Activated T-cell treated with anti-CD3 and anti-CD28 coated beads for 24 hours (primary cell): ENCODE results near the gene TRIM13.
"Not testable (repeated sequence)": the region's sequence is repeated elsewhere in the genome, so short reads cannot be mapped to it uniquely, and the experiment has no call there.

Experiments used
- DNase-seq: peaks from one replicate; pipeline ENCODE4 v3.0.0-alpha.2; 2020; ENCODE audit warnings: low read depth

The TRIM13 gene

DNA sequence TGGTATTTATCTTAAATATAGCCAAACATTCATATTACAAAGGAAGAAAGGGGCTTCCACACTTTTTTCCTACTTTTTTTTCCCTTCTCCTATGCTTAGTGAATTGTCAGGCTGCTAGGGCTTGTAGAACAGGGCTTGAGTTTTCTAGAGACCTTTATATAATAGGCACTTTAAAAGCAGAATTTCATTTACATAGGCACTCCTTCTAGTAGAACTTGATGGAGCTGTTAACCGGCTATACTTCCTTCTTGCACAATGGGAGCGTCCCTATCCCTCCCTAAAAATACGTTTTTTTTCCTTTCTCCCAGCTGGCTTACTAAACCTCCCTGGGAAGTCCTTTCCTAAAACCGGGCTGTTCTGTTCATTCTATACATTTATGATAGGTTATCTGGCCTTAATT lies 1.1 kb downstream of the TRIM13 start:
- DNase-seq = no peak

DNA sequence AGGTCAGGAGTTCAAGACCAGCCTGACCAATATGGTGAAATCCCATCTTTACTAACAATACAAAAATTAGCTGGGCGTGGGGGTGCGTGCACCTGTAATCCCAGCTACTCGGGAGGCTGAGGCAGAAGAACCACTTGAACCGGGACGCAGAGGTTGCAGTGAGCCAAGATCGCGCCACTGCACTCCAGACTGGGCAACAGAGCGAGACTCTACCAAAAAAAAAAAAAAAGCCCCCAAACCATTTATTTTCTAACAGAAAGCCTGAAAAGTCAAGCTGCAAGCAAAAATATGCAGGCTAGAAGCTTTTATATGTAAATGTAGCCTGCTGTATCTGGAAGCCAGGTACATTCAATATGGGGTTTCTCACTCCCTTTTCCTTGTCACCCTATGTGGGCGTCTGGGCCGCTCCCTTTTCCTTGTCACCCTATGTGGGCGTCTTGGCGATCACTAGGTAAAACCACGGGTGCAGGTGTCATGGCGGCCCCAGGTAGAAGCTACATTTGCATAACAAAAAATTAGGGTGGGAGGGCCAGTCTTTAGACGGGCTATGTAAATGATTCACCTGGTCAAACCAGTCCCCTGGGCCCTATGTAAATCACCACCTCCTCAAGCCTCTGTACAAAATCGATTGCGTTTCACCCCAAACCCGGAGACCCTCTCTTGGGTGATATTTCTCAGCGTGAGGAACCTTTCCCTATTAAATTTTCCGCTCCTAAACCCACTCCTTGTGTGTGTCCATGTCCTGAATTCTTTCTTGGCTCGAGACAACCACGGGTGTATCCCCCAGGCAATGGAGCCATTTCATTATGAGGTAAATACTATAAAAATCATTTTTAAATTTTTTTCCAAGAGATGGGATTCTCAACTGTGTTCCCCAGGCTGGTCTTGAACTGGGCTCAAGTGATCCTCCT lies 2.1 kb downstream of the TRIM13 start:
- no peak for DNase-seq

DNA sequence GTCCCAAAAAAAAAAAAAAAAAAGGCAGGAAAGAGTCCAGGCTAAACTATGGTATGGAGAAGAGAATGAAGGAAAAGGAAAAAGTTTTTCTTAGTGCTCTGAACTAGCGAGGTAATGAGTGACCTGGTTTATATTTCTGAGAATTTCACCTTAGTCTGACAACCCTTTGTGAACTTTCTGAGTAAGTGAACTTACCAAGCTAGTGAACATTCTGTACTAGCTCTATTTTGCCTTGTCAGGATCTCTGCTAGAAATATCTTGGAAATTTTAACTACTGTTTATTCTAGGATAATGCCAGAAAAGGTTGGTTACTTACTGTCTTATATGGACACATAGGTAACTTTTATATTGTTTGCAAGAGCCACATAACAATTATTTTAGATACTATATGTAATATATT lies 4.4 kb downstream of the TRIM13 start:
- no peak for DNase-seq

DNA sequence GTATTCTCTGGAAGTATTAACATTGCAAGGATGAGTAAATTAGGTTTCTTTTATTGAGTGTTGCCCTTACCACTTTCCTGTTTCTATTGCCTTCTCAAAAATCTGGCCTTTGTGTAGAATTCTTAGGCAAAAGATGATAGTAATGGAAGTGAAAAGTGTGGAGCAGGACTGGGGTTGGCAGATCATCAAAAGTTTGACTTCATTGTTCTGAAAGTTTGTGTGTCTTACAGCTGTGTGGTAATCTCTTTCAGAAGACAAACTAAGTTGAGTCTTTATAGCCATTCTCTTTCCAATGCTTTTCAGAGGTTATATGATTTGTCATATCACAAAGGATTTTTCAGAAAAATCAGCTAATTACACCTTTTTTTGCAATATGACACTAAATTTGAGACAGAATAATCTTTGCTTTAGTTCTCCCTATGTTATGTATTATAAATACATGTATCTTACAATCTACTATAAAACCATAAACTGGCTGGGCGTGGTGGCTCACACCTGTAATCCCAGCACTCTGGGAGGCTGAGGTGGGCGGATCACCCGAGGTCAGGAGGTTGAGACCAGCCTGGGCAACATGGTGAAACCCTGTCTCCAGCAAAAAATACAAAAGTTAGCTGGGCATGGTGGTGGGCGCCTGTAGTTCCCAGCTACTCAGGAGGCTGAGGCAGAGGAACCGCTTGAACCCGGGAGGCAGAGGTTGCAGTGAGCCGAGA lies 9.7 kb downstream of the TRIM13 start:
- no peak for DNase-seq

DNA sequence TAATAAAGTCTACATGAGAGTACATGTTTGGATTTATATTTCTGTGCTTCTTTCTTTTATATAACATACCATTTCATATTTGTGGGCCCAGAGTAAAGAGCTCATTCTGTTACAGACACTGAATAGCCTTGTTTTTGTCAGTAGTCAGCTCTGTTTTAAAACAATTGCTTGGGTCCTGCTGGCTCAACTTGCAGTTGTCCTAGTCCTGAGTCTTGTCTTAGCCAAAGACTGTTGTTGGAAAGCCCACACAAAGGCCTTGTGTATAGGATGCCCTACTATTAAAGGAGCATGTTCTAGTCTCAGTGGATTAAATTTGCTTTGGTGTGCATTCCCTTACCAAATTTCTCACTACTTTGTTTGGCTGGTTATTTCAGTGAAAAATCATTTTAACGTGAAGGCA lies 14.6 kb downstream of the TRIM13 start:
- DNase-seq = no peak

DNA sequence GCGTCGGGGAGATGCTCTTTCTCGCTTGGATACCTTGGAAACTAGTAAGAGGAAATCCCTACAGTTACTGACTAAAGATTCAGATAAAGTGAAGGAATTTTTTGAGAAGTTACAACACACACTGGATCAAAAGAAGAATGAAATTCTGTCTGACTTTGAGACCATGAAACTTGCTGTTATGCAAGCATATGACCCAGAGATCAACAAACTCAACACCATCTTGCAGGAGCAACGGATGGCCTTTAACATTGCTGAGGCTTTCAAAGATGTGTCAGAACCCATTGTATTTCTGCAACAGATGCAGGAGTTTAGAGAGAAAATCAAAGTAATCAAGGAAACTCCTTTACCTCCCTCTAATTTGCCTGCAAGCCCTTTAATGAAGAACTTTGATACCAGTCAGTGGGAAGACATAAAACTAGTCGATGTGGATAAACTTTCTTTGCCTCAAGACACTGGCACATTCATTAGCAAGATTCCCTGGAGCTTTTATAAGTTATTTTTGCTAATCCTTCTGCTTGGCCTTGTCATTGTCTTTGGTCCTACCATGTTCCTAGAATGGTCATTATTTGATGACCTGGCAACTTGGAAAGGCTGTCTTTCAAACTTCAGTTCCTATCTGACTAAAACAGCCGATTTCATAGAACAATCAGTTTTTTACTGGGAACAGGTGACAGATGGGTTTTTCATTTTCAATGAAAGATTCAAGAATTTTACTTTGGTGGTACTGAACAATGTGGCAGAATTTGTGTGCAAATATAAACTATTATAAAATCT lies 15.7 kb downstream of the TRIM13 start:
- DNase-seq = no peak

DNA sequence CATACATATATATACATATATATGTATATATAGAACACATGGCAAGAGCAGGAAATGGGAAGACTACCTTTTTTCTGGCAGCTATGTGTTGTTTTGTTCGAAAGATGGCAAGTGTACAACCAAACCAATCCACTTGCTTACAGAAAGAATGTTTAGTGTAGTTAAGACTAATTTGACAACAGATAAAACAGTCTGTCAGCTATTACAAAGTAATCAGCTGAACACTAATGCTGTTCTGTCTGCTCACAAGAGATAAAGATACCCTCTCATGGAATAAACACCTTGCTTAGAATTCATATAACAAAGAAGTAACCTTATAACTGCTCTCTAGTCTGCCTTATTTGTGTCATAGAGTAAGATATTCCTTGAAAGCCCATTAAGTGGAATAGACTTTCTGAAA lies 17.5 kb downstream of the TRIM13 start:
- DNase-seq = no peak

DNA sequence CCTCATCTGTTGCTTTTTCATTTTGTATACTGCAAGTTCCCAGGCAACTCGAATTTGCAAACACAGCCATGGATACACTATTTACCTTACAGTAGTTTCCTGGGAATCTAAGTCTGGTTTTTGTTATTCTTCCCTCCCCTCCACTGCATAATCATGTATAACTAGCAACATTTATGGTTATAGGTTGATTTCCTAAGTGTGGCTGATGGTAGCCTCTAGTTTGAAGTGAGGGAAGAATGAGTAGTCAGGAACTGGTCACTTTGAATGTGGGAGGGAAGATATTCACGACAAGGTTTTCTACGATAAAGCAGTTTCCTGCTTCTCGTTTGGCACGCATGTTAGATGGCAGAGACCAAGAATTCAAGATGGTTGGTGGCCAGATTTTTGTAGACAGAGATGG lies 18.4 kb downstream of the TRIM13 start, which contains the start of gene KCNRG:
Gene KCNRG (plus strand): TSS at position 187 of the 400 bp plus-strand sequence. CDS start 50 bp downstream, at position 237.
- DNase-seq = no peak

DNA sequence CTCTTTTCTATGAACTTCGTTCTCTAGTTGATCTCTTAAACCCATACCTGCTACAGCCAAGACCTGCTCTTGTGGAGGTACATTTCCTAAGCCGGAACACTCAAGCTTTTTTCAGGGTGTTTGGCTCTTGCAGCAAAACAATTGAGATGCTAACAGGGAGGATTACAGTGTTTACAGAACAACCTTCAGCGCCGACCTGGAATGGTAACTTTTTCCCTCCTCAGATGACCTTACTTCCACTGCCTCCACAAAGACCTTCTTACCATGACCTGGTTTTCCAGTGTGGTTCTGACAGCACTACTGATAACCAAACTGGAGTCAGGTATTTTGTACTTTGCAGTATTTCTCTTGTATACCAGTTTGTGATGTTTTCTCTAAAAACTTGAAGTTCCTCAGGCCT lies 18.9 kb downstream of the TRIM13 start:
- DNase-seq = no peak

DNA sequence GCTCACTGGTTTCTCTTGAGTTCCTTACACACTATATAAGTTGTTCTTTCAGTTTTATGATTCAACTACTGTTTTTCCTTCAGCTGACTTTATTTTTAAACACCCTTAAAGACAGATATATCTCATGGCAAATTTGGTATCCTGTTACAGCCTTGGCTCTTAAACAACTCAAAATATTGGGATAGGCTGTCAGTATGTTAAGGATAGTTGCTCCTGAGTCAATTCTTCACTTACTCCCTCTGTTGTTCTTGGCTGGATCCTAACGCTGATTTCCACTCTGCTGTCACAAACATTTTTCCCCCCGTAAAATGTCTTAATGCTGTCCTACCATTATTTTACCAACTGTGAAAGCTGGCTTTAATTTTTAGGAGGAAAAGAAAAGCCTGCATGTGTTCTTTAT lies 19.6 kb downstream of the TRIM13 start:
- DNase-seq = no peak

DNA sequence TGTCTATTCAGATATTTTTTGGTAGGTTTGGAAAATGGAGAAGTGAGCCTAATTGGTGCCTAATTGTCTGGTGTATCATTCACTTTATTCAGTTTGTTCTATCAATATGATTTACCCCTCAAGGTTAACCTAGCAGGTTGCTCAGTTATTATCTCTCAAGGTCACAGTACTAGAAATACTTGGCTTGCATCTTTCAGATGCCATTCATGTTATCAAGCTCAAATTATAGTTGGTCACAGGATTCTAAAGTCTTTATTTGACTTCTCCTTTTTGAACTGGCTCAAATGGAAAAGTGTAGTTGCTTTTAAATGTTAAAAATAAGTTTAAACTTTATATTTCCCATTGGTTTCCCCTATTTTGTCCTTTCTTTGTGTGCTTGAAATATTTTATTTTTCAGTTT lies 21.0 kb downstream of the TRIM13 start:
- no peak for DNase-seq

DNA sequence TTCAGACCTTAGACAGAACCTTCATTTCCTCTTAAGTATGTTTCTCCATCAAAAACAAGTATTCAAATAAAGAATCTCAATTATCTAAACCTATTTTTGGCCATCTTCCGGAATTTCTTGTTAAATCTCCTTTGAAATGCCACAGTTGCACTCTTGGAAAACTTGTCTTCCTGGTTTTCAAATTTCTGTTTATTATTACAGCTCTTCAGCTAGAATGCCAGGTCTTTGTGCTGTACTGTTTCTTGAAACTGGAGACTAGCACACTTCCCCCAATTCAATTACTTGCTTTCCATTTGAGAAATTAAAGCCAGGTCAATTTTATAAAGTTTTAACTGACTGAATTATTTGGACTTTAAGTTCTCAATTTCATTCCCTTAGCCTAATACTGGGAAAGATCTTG lies 28.6 kb downstream of the TRIM13 start:
- no peak for DNase-seq

DNA sequence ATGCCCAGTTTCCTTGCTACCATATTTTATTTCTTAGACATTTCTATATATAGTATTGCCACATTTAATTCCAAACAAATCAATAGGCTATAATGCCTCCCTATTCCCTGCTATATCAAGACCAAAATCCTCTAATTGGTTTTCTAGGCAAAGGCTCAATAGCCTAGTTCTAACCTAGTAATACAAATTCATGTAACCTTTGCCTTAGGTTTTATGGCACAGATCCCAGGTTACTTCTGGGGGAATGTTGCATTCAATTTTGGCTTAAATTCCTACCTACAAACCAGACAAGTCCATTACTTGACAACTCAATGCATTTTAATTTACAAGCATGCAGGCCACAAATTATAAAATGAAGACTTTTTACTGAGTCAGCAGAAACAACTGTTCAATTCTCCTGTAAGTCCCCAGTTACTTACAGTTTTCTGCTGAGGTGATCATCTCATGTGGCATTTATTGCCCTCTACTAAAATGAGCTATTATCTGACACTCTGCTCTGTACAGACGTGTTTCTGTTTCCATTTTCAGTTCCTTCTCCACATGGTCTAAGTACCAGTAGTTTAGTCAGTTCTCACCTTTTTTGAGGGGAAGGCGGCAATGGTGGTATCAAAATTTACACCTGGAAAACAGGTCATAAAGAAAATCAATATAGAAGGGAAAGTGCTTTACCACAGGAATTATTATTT lies 30.1 kb downstream of the TRIM13 start:
- no peak for DNase-seq

DNA sequence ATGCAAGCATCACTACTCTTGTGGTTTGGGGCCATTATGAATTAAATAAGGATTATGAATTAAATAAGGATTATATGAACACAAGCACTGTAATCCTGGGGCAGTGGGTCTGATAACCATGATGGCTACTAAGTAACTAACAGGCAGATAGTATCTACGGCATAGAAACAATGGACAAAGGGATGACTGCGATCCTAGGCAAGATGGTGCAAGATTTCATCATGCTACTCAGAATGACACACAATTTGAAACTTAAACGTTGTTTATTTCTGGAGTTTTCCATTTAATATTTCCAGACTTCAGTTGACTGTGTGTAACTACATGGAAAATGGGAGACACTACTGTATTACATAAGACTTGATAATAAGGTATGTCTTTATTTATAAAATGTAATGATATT lies 33.5 kb downstream of the TRIM13 start:
- DNase-seq = no peak

DNA sequence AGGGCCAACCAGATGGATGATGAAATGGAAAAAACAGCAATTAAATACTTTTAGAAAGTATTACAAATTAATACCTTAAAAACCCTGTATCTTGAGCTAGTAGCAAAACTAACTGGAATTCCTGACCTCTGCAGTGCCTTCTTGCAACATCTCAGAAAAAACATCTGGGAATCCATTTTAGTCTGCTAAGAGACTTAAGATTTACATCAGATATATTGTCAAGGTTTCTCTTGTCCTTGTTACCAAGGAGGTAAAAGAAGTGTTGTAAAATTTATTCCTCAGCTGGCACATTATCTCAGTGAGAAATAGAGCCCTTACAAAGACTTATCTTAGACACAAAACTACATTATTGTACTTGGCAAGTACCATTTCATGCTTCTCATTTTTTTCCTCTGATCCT lies 36.9 kb downstream of the TRIM13 start:
- DNase-seq = no peak

DNA sequence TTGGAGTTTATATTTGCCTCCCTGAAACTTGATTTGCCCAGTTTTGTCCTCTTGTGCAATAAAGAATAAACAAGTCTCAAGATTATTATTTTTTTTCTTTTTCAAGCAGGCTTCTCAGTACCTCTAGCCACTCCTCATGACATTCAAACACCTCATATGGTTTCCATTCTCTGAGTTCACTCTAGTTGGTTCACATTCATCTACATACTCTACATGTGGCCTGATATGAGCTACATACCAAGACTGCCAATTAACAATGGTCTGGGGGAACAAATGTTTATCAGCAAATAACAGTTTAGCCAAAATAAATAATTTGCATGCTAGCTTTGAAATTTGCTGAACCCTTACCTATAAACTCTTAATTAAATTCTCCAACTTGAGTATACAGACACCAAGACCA lies 40.9 kb downstream of the TRIM13 start:
- no peak for DNase-seq

DNA sequence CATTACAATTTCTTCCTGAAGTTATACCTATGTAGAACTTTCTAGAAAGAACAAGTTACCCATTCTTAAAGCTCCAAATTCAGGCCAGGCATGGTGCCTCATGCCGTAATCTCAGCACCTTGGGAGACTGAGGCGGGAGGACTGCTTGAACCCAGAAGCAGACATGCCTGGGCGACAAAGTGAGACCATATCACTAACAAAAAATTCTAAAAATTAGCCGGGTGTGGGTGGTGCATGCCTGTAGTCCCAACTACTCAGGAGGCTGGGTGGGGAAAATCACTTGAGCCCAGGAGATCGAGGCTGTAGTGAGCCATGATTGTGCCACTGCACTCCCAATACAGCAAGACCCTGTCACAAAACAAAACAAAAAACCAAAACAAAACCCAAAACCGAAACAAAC lies 41.4 kb downstream of the TRIM13 start:
- DNase-seq = no peak

DNA sequence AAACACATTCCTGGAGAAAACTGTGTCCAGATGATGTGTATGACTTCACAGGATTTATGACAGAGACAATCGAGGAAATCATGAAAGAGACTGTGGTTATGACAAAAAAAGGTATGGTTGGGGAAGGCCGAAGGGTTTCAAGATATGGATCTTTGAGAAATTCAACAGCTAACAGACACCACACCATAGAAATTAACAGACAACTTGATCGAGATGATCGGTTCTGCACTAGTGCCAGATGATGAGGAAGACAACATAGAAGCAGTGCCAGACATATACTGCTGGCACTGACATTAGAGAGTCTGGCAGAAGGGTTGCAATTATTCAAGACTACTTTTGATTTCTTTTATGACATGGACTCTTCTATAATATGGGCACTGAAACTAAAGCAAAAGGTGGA lies 55.6 kb downstream of the TRIM13 start:
- DNase-seq = no peak

DNA sequence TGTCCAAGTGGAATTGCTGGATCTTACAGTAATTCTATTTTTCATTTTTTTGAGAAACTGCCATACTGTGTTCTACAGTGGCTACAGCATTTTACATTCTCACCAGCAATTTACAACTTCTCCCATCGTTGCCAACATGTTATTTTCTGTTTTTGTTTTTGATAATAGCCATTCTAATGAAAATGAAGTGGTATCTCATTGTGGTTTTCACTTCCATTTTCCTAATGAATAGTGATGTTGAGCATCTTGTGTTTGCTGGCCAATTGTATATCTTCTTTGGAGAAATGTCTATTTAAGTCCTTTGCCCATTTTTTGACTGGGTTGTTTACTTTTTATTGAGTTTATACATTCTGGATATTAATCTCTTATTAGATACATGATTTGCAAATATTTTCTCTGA lies 57.0 kb downstream of the TRIM13 start:
- no peak for DNase-seq

DNA sequence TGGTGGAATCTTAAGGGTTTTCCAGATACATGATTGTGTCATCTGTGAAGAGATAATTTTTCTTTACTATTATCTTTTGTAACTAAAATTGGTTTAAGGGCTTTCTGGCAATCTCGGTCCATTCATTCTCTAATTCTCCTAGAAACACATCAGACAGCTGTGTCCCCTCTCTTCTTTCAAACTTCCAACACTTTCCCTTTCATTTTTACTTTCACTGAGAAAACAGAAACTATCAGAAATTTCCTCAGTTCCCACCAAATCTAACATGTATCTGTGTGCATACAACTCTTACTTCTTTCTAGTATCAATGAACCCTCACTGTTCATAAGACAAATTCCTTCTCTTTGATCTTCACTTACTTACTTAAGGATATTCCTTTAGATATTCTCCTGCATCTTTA lies 58.6 kb downstream of the TRIM13 start:
- DNase-seq = no peak

DNA sequence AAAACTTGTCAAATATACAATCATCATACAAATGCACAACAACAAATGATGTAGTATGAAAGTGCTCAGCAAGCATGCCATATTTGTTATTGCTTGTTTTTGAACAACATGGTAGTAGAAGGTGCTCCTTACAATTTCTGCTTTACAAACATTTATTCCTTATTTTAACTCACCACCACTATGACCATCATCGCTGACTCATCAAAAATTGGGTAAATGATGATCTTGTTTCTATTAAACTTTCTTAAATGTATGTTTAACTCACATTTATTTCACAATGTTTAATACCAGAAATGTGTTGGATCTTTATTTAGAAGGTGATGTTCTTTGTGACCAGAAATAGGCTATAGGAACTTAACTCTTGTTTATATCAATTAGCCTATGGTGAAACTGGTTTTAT lies 63.9 kb downstream of the TRIM13 start:
- DNase-seq = no peak

DNA sequence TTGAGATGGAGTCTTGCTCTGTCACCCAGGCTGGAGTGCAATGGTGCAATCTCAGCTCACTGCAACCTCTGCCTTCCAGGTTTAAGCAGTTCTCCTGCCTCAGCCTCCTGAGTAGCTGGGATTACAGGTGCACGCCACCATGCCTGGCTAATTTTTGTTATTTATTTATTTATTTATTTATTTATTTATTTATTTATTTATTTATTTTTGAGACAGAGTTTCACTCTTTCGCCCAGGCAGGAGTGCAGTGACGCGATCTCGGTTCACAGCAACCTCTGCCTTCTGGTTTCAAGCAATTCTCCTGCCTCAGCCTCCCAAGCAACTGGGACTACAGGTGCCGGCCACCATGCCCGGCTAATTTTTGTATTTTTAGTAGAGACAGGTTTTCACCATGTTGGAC lies 65.5 kb downstream of the TRIM13 start:
- not testable (repeated sequence) for DNase-seq
